ENCODE results near the gene FCN2.

FCN2 gene

GRCh38 chr9:134928436-134929192 lies 48.0 kb downstream of the FCN2 start:
- in situ Hi-C loops (cut with HindIII; ENCODE audit: low sequenced_read_pairs) = no loop called here

- in situ Hi-C loops (cut with HindIII; ENCODE audit: low sequenced_read_pairs) = no loop called here
Measured at GRCh38 chr9:134929193-134930158, 48.9 kb downstream of the FCN2 start.

- in situ Hi-C loops (cut with HindIII; ENCODE audit: low sequenced_read_pairs) = no loop called here
Measured at GRCh38 chr9:134930398-134930797, 49.8 kb downstream of the FCN2 start.

GRCh38 chr9:134932171-134932570 lies 51.6 kb downstream of the FCN2 start:
- in situ Hi-C loops (cut with HindIII; ENCODE audit: low sequenced_read_pairs) = no loop called here

GRCh38 chr9:134932606-134933005 lies 52.0 kb downstream of the FCN2 start:
- in situ Hi-C loops (cut with HindIII; ENCODE audit: low sequenced_read_pairs) = no loop called here

- in situ Hi-C loops (cut with HindIII; ENCODE audit: low sequenced_read_pairs) = no loop called here
Measured at GRCh38 chr9:134933076-134933659, 52.6 kb downstream of the FCN2 start.

- in situ Hi-C loops (cut with HindIII; ENCODE audit: low sequenced_read_pairs) = loop anchor here (5.0 kb wide), 1 partner anchor 77 kb away; no protein-coding TSS in a partner anchor
Measured at GRCh38 chr9:134935056-134935640, 54.5 kb downstream of the FCN2 start.

GRCh38 chr9:134935701-134936345 lies 55.2 kb downstream of the FCN2 start:
- in situ Hi-C loops (cut with HindIII; ENCODE audit: low sequenced_read_pairs) = loop anchor here (5.0 kb wide), 1 partner anchor 76 kb away; no protein-coding TSS in a partner anchor

- in situ Hi-C loops (cut with HindIII; ENCODE audit: low sequenced_read_pairs) = loop anchor here (5.0 kb wide), 1 partner anchor 76 kb away; no protein-coding TSS in a partner anchor
Measured at GRCh38 chr9:134936346-134937163, 55.9 kb downstream of the FCN2 start.
